GM10847 (cell line): ENCODE data around the gene HSD17B4.

Experiments used
- POLR2A ChIP-seq: IDR thresholded peaks from 2 replicates; pipeline ENCODE4 v1.6.1; 2011; ENCODE audit not compliant: insufficient read length; ENCODE audit errors: extremely low read depth

Gene HSD17B4

GRCh38 chr5:119582987-119583386 lies 130.7 kb downstream of the HSD17B4 start:
- TF ChIP-seq POLR2A: no peak

- no peak for TF ChIP-seq POLR2A
Observed at GRCh38 chr5:119583684-119584083, 131.4 kb downstream of the HSD17B4 start.
